ENCODE results near the gene PRKAG2.

PRKAG2 gene

DNA sequence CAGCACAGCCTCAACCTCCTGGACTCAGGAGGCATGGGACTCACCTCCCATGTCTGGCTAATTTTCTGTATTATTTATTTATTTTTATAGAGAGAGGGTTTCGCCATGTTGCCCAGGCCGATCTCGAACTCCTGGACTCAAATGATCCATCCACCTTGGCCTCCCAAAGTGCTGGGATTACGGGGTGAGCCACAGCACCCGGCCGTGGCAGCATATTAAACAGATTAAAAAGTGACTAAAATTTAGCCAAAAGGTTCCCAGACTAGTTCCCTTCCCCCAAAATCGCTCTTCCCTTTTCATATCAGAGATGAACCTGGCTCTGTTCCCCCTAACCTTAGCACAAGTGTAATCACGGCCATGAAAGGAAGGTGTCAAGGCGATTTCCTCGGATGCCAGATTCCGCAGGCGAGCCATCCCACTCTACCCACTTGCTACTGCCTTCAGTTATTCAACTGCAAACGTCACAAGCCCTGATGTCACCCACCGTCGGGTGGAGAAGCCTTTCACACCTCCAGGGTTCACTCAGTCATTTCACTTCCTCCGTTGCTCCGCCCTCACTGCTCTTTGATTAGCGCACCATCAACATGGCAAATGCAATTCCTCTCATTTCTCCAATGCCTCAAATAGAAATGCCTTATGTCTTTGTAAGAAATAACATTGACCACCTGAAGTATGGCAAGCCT, 252.5 kb downstream of the PRKAG2 start:
- Mint-ChIP-seq H3K4me1 (ENCODE audit: low read depth) (peaks cover 4% of the 10 kb centered on the region), H3K36me3 (ENCODE audit: low read depth) (no peaks in the 10 kb centered on the region), H3K4me3 (no peak overlapping the region), H3K27me3 (ENCODE audit: low read depth) (no peaks in the 10 kb centered on the region), H3K27ac (no peak overlapping the region), H3K9me3 (no peaks in the 10 kb centered on the region)
- DNase-seq (ENCODE audit: low spot score): no peak

DNA sequence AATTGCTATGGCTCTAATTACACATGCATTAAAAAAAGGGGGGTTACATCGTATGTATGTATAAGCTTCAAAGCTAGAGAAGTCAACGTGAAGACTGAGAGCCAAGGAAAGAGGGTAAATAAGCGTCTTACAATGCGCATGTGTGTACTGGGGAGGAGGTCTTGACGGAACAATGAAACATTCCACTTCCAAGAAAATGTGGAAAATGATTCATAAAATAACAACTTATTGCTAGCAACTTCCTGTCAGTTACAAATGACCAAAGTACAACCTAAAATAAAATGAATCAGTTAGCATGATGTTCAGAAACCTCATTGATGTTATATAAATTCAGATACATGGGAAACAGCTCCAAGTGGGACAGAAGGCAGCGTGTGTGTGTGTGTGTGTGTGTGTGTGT, 253.1 kb downstream of the PRKAG2 start:
- DNase-seq (ENCODE audit: low spot score): no peak
- Mint-ChIP-seq H3K27me3 (ENCODE audit: low read depth) (no peaks in the 10 kb centered on the region), H3K9me3 (no peaks in the 10 kb centered on the region), H3K27ac (no peak overlapping the region), H3K4me1 (ENCODE audit: low read depth) (peaks cover 4% of the 10 kb centered on the region), H3K4me3 (no peak overlapping the region), H3K36me3 (ENCODE audit: low read depth) (no peaks in the 10 kb centered on the region)

DNA sequence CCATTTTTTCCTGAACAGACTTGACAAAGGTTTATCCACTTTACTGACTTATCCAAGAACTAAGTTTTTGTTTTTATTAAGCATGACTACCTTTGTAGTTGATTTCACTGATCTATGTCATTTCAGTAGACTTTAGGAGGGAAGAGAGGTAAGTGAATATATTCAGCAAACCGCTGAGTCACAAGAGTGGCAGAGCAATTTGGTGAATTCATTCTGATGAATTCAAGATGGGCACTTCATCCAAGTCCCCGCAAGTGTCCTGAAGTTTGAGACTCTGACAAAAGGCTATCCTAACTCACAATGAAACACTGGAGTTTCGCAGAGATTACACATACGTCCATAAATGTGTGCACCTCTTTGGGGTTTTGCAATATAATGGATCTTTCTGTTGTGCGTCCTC, 255.0 kb downstream of the PRKAG2 start:
- Mint-ChIP-seq H3K4me3 (no peak overlapping the region), H3K36me3 (ENCODE audit: low read depth) (no peaks in the 10 kb centered on the region), H3K27me3 (ENCODE audit: low read depth) (no peaks in the 10 kb centered on the region), H3K27ac (no peak overlapping the region), H3K9me3 (no peaks in the 10 kb centered on the region), H3K4me1 (ENCODE audit: low read depth) (peaks cover 4% of the 10 kb centered on the region)
- DNase-seq (ENCODE audit: low spot score): no peak

DNA sequence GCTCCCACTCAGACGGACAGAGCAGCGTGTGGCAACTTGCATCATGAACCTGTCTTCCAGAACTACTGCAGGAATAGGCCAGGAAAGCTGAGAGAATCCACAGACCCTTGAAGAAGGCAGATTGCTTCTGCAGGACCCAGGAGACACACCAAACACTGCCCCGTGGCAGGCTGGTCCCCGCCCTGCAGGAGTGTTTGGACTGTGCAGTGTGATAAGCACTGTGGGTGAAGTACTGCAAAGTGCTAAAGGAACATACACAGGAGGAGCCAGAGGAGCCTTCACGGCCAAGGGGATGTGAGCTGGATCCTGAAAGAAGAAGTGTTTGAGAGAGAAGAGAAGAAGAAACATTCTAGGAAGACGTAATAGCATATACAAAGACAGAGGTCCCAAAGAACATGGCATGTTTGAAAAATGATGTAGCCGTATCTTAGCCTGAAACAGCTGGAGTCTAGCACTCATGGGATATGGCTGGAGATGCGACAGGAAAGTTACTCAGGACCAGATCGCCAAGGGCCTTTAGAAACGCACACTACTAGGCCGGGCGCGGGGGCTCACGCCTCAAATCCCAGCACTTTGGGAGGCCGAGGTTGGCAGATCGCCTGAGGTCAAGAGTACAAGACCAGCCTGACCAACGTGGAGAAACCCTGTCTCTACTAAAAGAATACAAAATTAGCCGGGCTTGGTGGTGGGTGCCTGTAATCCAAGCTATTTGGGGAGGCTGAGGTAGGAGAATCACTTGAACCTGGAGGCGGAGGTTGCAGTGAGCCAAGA, 260.3 kb downstream of the PRKAG2 start:
- H3K9me3 Mint-ChIP-seq: no peaks in the 10 kb centered on the region
- H3K4me1 Mint-ChIP-seq (ENCODE audit: low read depth): no peaks in the 10 kb centered on the region
- no peak overlapping the region for H3K27ac Mint-ChIP-seq
- no peak overlapping the region for H3K4me3 Mint-ChIP-seq
- H3K36me3 Mint-ChIP-seq (ENCODE audit: low read depth): no peaks in the 10 kb centered on the region
- H3K27me3 Mint-ChIP-seq (ENCODE audit: low read depth): no peaks in the 10 kb centered on the region
- DNase-seq (ENCODE audit: low spot score): no peak

DNA sequence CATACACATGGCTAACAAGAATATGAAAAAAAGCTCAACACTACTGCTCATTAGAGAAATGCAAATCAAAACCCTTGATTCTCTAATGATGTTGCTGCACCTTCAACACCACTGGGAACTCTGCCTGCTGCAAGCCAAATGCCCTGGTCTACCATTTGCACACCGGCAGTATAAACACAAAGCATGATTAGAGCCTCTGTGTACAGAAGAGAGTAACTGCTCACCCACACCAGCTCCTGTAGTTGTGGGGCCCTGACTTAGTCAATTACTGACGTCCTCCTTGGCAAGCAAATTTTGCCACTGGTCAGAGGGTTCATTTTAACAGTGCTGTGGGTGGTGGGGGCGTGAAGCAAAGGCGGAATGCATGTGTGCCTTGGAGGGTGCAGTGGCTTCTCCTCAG, 261.1 kb downstream of the PRKAG2 start:
- Mint-ChIP-seq H3K27ac (no peak overlapping the region), H3K27me3 (ENCODE audit: low read depth) (no peaks in the 10 kb centered on the region), H3K9me3 (no peaks in the 10 kb centered on the region), H3K4me1 (ENCODE audit: low read depth) (no peaks in the 10 kb centered on the region), H3K4me3 (no peak overlapping the region), H3K36me3 (ENCODE audit: low read depth) (no peaks in the 10 kb centered on the region)
- DNase-seq (ENCODE audit: low spot score): no peak

DNA sequence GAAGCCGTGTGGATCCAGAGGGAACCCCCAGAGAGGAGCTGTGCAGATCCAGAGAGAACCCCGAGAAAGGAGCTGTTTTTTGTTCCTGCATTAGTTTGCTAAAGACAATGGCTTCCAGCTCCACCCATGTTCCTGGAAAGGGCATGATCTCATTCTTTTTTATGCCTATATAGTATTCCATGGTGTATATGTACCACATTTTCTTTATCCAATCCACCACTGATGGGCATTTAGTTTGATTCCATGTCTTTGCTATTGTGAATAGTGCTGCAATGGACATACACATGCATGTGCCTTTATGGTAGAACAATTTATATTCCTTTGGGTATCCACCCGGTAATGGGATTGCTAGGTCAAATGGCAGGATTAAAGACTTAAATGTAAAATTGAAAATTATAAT, 261.9 kb downstream of the PRKAG2 start:
- Mint-ChIP-seq H3K4me3 (no peak overlapping the region), H3K27me3 (ENCODE audit: low read depth) (no peaks in the 10 kb centered on the region), H3K36me3 (ENCODE audit: low read depth) (no peaks in the 10 kb centered on the region), H3K27ac (no peak overlapping the region), H3K4me1 (ENCODE audit: low read depth) (no peaks in the 10 kb centered on the region), H3K9me3 (no peaks in the 10 kb centered on the region)
- DNase-seq (ENCODE audit: low spot score): no peak

DNA sequence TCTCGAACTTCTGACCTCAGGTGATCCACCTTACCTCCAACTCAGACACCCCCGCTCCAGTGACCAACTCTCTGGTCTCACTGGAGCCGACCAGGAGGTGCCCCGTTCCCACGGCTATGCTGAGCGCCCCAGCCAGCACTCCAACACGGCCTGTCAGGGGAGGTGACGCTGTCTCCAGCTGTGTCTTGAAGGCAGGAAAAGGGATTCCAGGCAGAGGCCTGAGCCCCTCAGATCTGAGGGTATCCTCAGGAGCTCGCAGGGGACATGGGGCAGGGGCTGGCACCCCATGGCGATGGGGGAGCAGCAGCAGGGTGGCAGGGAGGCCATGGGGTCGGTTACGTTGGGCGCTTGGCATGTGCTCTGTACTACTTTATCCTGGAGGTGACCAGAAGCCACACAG, 262.9 kb downstream of the PRKAG2 start:
- Mint-ChIP-seq H3K27ac (no peak overlapping the region), H3K4me3 (no peak overlapping the region), H3K36me3 (ENCODE audit: low read depth) (no peaks in the 10 kb centered on the region), H3K4me1 (ENCODE audit: low read depth) (no peaks in the 10 kb centered on the region), H3K9me3 (no peaks in the 10 kb centered on the region), H3K27me3 (ENCODE audit: low read depth) (no peaks in the 10 kb centered on the region)
- DNase-seq (ENCODE audit: low spot score): no peak

DNA sequence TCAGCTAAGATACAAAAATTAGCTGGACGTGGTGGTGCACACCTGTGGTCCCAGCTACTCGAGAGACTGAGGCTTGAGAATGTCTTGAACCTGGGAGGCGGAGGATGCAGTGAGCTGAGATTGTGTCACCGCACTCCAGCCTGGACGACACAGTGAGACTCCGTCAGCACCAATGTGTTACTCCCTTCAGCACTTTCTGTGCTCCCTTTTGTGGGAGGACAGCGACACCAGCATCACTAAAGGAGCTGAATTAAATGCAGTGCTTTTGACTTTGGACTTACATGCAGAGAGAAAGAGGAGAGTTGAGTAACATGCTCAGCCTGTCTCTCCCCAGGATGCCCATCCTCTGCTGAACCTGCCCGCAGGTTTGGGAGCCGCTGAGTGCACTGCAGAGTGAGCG, 265.0 kb downstream of the PRKAG2 start:
- H3K27ac Mint-ChIP-seq: no peak overlapping the region
- no peaks in the 10 kb centered on the region for H3K27me3 Mint-ChIP-seq (ENCODE audit: low read depth)
- no peaks in the 10 kb centered on the region for H3K4me1 Mint-ChIP-seq (ENCODE audit: low read depth)
- no peak for DNase-seq (ENCODE audit: low spot score)
- H3K4me3 Mint-ChIP-seq: no peak overlapping the region
- H3K9me3 Mint-ChIP-seq: no peaks in the 10 kb centered on the region
- H3K36me3 Mint-ChIP-seq (ENCODE audit: low read depth): no peaks in the 10 kb centered on the region

DNA sequence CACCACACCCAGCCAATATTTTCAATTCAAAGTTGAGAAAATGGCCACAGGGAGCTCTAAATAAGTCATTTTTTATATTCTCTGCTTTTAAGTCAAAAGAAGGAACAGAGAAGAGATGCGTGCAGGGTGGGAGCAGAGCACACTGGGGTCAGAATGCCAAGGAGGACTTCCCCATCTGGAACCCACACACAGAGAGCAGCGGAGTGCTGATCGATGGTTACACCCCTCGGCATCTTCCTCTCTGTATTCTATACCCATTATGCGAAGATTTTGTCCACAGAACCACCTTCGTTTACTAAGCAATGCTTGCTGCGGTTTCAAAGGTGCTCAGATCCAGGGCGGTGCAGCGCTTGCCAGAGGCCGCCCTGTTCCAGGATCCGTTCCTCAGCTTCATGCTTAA, 265.9 kb downstream of the PRKAG2 start:
- Mint-ChIP-seq H3K36me3 (ENCODE audit: low read depth) (no peaks in the 10 kb centered on the region), H3K27ac (no peak overlapping the region), H3K9me3 (no peaks in the 10 kb centered on the region), H3K4me3 (no peak overlapping the region), H3K27me3 (ENCODE audit: low read depth) (no peaks in the 10 kb centered on the region), H3K4me1 (ENCODE audit: low read depth) (no peaks in the 10 kb centered on the region)
- DNase-seq (ENCODE audit: low spot score): no peak

DNA sequence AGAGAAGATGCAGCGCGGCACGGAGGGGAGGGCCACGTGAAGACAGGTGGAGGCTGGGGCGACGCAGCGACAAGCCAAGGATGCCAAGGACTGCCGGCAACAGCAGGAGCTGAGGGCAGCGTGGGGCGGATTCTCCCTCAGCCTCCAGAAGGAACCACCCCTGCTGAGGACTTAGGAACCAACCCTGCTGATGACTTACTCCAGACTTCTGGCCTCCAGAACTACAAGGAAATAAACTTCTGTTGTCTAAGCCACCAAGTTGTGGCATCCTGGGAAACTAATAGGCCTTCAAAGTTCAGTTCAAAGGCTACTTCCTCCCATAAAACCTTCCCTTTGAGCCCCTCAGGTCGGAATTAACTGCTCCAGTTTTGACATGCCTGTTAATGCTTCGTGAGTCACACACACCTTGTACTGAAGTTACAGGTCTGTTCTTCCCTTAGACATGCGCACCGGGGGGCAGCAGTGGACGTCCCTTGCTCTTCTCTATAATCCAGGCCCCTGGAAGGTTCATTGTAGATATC, 268.8 kb downstream of the PRKAG2 start:
- Mint-ChIP-seq H3K4me3 (no peak overlapping the region), H3K4me1 (ENCODE audit: low read depth) (no peaks in the 10 kb centered on the region), H3K27ac (no peak overlapping the region), H3K36me3 (ENCODE audit: low read depth) (no peaks in the 10 kb centered on the region), H3K9me3 (no peaks in the 10 kb centered on the region), H3K27me3 (ENCODE audit: low read depth) (no peaks in the 10 kb centered on the region)
- DNase-seq (ENCODE audit: low spot score): no peak

DNA sequence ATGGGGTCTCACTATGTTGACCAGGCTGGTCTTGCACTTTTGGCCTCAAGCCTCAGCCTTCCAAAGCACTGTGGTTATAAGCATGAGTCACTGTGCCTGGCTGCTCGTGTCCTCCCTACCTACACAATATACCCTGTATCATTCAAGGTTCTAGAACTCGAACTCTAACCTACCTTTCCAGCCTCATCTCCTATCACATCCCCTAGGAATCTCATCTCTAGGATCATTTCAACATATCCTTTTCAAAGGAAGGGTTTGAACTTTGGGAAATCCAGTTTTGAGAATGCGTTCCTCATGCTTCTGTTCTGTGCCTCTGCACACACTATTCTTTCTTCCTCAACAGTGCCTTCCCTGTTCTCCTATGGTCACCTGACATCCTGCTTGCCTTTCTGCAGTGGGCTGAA, 269.4 kb downstream of the PRKAG2 start:
- Mint-ChIP-seq H3K4me3 (no peak overlapping the region), H3K27me3 (ENCODE audit: low read depth) (no peaks in the 10 kb centered on the region), H3K27ac (no peak overlapping the region), H3K36me3 (ENCODE audit: low read depth) (no peaks in the 10 kb centered on the region), H3K9me3 (no peaks in the 10 kb centered on the region), H3K4me1 (ENCODE audit: low read depth) (no peaks in the 10 kb centered on the region)
- no peak for DNase-seq (ENCODE audit: low spot score)

DNA sequence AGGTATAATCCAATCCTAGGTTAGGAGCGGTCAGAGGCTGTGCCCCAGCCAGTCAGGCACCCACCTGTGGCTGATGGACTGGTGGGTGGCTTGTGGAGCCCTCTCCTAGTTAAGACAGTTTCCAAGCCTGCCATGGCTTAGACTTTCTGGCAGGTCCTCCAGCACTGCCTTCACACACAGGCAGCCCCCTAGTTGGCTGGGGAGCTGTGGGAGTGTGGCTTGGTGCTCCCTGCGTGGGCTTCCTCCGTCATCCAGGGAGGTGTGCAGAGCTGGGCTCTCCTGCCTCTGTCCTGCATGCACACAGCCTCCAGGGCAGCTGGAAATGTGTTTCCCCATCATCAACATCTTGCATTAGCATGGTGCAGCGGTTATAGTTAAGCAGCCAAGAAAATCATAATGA, 273.0 kb downstream of the PRKAG2 start:
- Mint-ChIP-seq H3K27ac (no peak overlapping the region), H3K27me3 (ENCODE audit: low read depth) (no peaks in the 10 kb centered on the region), H3K36me3 (ENCODE audit: low read depth) (no peaks in the 10 kb centered on the region), H3K4me3 (no peak overlapping the region), H3K4me1 (ENCODE audit: low read depth) (no peaks in the 10 kb centered on the region), H3K9me3 (no peaks in the 10 kb centered on the region)
- no peak for DNase-seq (ENCODE audit: low spot score)

DNA sequence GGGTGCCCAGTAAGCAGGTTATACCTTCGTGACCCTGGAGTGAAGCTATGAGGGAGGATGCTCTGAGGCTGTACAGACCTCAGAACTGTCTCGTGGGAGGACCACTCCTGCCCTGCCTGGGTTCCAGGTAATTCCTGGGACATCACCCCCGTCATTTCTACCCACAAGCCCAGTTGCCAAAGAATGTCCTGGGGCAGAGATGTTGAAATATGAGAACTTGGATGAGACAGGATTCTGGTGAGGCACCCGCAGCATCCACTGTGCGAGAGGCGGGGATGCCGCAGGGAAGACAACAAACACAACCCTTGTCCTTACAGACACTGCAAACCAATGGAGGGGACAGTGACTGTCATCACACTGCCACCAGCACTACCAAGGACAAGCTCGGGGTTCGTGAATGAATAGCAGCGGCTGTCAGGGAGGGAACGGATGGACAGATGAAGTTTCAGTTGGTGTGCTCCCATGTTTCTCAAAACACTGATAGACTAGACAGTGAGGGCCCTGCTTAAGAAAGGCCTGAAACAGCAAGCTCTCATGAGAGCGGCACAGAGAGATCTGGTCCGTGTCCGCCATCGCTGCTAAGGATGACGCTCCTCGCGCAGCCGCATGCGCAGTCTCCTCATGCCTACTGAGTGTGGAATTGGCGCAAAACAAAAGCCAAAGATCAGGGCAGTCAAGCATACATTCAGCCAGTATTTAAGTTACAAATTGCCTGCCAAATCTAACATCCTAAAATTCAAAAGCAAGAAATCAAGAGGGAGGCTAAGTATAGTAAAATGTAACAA, 275.2 kb downstream of the PRKAG2 start:
- Mint-ChIP-seq H3K4me3 (no peak overlapping the region), H3K36me3 (ENCODE audit: low read depth) (no peaks in the 10 kb centered on the region), H3K27me3 (ENCODE audit: low read depth) (no peaks in the 10 kb centered on the region), H3K27ac (no peak overlapping the region), H3K4me1 (ENCODE audit: low read depth) (no peaks in the 10 kb centered on the region), H3K9me3 (no peaks in the 10 kb centered on the region)
- no peak for DNase-seq (ENCODE audit: low spot score)

DNA sequence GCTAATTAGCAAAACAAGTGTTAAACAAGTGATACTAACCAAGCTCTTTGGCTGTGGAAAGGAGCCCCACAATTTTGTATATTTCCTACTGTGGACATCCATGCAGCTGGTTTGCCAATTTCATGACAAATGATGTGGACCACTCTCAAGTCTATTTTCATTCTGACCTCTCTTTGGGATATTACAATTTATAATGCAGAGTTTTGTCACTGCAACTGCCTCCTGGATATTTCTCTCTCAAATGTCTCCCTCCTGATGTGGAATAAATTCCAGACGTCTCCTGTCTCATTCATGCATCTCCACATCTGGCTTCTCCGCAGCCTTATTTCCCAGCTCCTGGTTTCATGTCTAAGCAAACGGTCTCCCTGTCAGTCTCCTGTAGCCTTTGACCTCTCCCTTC, 276.6 kb downstream of the PRKAG2 start:
- H3K27me3 Mint-ChIP-seq (ENCODE audit: low read depth): no peaks in the 10 kb centered on the region
- H3K4me3 Mint-ChIP-seq: no peak overlapping the region
- no peaks in the 10 kb centered on the region for H3K4me1 Mint-ChIP-seq (ENCODE audit: low read depth)
- H3K9me3 Mint-ChIP-seq: no peaks in the 10 kb centered on the region
- H3K36me3 Mint-ChIP-seq (ENCODE audit: low read depth): no peaks in the 10 kb centered on the region
- no peak overlapping the region for H3K27ac Mint-ChIP-seq
- DNase-seq (ENCODE audit: low spot score): no peak

Data from T-helper 2 cell treated with Interferon-gamma antibody and Interleukin-4, amounts not matched to agents 5 μg/mL and 100 μg/mL, for 36 hours (primary cell).